CD4-positive, alpha-beta T cell (primary cell): Measurements from ENCODE around the gene C2orf76. TPM values are rescaled to one million over a fixed set of nuclear protein-coding genes. Genes with fewer than 3 reads are reported as not detected.

Source experiments
- ATAC-seq: fragments of 200-7000 bp; cut with Tn5 transposase; one replicate; pipeline ENCODE4 v1.10.0; 2022; ENCODE audit warnings: mild to moderate bottlenecking; ENCODE audit not compliant: poor library complexity
- CTCF ChIA-PET: fragments of 350-600 bp; sonication (Branson Sonifier 250); formaldehyde crosslinking; loops from one replicate; lab custom pipeline; 2021; ENCODE audit warnings: antibody characterized with exemption, inconsistent platforms; lab: Charles Lee
- POLR2A ChIA-PET: fragments of 350-600 bp; sonication (Branson Sonifier 250); formaldehyde crosslinking; loops from one replicate; lab custom pipeline; 2021; ENCODE audit warnings: antibody characterized with exemption, inconsistent platforms; lab: Charles Lee
- DNase-seq, 14 experiments: peaks; one replicate each; pipeline ENCODE4 v3.0.0-alpha.2; 2013 to 2020; ENCODE audit warnings: mixed read lengths in 2 of 14
- H3K27ac ChIP-seq, 2 donors: one replicate each; pipeline versions ENCODE4 v1.5.1 to v1.7.0; 2013; ENCODE audit warnings: low read length in 2 of 2, low read depth in 1 of 2, mild to moderate bottlenecking in 1 of 2
- H3K27me3 ChIP-seq, 2 experiments: 1 replicate in 1 of 2; 2 replicates in 1 of 2; pipeline versions ENCODE4 v1.6.1 to v1.7.0; 2013; ENCODE audit warnings: low read length in 2 of 2, control low read depth in 1 of 2, mild to moderate bottlenecking in 1 of 2, moderate library complexity in 1 of 2; ENCODE audit not compliant: insufficient read depth in 2 of 2, control insufficient read depth in 1 of 2
- H3K36me3 ChIP-seq: one replicate; pipeline ENCODE4 v1.6.1; 2013; ENCODE audit warnings: low read length, control low read depth; ENCODE audit not compliant: insufficient read depth
- H3K4me1 ChIP-seq: one replicate; pipeline ENCODE4 v1.6.1; 2013; ENCODE audit warnings: low read length, control low read depth; ENCODE audit not compliant: insufficient read depth
- H3K4me3 ChIP-seq: one replicate; pipeline ENCODE4 v1.5.1; 2013; ENCODE audit warnings: mild to moderate bottlenecking, low read length, moderate library complexity
- H3K9me3 ChIP-seq, 2 experiments: 1 replicate in 1 of 2; 2 replicates in 1 of 2; pipeline versions ENCODE4 v1.6.1 to v1.7.0; 2013; ENCODE audit warnings: low read length in 2 of 2, mild to moderate bottlenecking in 2 of 2, control low read depth in 1 of 2, moderate library complexity in 1 of 2; ENCODE audit not compliant: control insufficient read depth in 1 of 2, insufficient read depth in 1 of 2
- H3K27ac Mint-ChIP-seq: one replicate; pipeline ENCODE4 v1.8.0; 2020; ENCODE audit warnings: mixed read lengths
- H3K27me3 Mint-ChIP-seq: one replicate; pipeline ENCODE4 v1.8.0; 2021; ENCODE audit warnings: mixed read lengths
- H3K36me3 Mint-ChIP-seq: one replicate; pipeline ENCODE4 v1.8.0; 2021; ENCODE audit warnings: low read depth, mixed read lengths
- H3K4me1 Mint-ChIP-seq: one replicate; pipeline ENCODE4 v1.8.0; 2021; ENCODE audit warnings: low read depth, mixed read lengths
- H3K4me3 Mint-ChIP-seq: one replicate; pipeline ENCODE4 v1.8.0; 2020; ENCODE audit warnings: mild to moderate bottlenecking, mixed read lengths
- H3K9me3 Mint-ChIP-seq: one replicate; pipeline ENCODE4 v1.8.0; 2020; ENCODE audit warnings: mixed read lengths
- CTCF ChIP-seq: fragments of 200-600 bp; IDR thresholded peaks from one replicate; pipeline ENCODE4 v1.8.0; 2022; ENCODE audit warnings: antibody characterized with exemption, mild to moderate bottlenecking
- intact Hi-C, 2 experiments: fragments of 100-400 bp; cut with DNase I in 1 of 2; cut with micrococcal nuclease in 1 of 2; formaldehyde crosslinking; loops; one replicate each; pipeline versions ENCODE4 v1.15.1 to v1.9.0; 2023 to 2025; cut with DNase I, micrococcal nuclease
- total RNA-seq, 174 experiments: library from RNA in 2 of 174; stranded (reverse) in 2 of 174; gene quantifications; one replicate each; pipeline ENCODE4 v1.2.3 and lab custom pipeline; 2021 to 2026

The C2orf76 gene
- total RNA-seq, 2 experiments from 2014 or later = 2.8 to 4.5 TPM

- ChIA-PET CTCF (no interaction called here), POLR2A (no interaction called here)
- Histone ChIP-seq H3K9me3 (no peaks in the 10 kb centered on the region), H3K36me3 (no peaks in the 10 kb centered on the region), H3K4me3 (no peak overlapping the region), H3K4me1 (no peaks in the 10 kb centered on the region), H3K27me3 (peaks cover 0 to 2% of the 10 kb centered on the region in 2 experiments), H3K27ac (no peak overlapping the region)
- ATAC-seq (no peak), DNase-seq (no peak)
- Mint-ChIP-seq H3K36me3 (no peaks in the 10 kb centered on the region), H3K27ac (no peak overlapping the region), H3K4me3 (no peak overlapping the region), H3K9me3 (no peaks in the 10 kb centered on the region), H3K27me3 (peaks cover 12% of the 10 kb centered on the region), H3K4me1 (no peaks in the 10 kb centered on the region)
- intact Hi-C loops = no loop called here
- TF ChIP-seq CTCF = no peak
These were observed 103.6 kb downstream of the C2orf76 start for GRCh38 chr2:119263025-119263424.

- no peak overlapping the region for H3K27ac Mint-ChIP-seq
- Histone ChIP-seq H3K4me3 (no peak overlapping the region), H3K9me3 (no peaks in the 10 kb centered on the region), H3K27me3 (peaks cover 0 to 2% of the 10 kb centered on the region in 2 experiments), H3K27ac (no peak overlapping the region), H3K4me1 (no peaks in the 10 kb centered on the region), H3K36me3 (no peaks in the 10 kb centered on the region)
- DNase-seq (no peak), ATAC-seq (no peak)
- intact Hi-C loops = no loop called here
- no peaks in the 10 kb centered on the region for H3K9me3 Mint-ChIP-seq
- no peaks in the 10 kb centered on the region for H3K4me1 Mint-ChIP-seq
- H3K36me3 Mint-ChIP-seq = no peaks in the 10 kb centered on the region
- ChIA-PET CTCF (interaction anchor here (1.3 kb wide), 1 partner anchor 19 kb away, joined by 3 read pairs; no protein-coding TSS in a partner anchor), POLR2A (no interaction called here)
- no peak overlapping the region for H3K4me3 Mint-ChIP-seq
- peaks cover 12% of the 10 kb centered on the region for H3K27me3 Mint-ChIP-seq
- TF ChIP-seq CTCF = no peak
These were observed 105.0 kb downstream of the C2orf76 start for GRCh38 chr2:119261493-119262225.

DNA sequence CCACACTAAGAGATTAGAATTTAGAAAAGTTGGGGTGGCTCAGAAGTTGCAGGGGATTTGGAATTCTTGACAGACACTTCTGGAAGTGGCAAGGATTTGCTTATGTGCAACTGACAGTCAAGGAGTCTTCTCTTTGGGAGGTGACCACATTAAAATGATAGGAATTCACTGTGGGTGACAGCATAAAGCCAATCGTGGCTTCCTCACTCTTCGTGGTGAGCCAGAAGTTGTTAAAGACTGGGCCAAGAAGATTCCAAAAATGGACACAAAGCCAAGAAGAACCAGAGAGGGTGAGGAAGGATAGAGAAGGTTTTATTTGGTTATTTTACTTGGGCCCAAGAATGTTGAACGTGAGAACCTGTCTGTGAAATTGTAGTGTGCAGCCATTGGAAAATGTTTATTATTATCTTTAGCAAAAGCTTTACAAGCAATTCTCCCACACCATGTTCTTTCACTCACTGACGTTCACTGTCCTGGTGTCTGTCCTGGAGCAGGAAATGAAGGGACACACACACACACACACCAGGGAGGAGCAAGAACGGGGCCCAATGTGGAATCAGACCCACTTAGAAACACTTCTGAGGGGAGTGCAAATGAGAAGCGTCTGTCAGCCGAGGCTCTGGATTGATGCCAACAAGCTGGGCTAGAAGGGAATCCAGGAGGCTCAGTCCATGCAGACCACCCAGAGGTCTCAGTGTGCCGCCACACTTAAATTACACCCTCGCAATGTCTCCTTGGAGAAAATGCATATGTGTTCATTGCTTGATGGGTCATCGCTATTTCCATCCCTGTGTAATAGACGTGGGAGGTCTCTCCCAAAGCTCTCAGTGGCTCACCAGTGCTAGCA is 105.8 kb downstream of the C2orf76 start:
- Histone ChIP-seq H3K4me1 (no peaks in the 10 kb centered on the region), H3K9me3 (no peaks in the 10 kb centered on the region), H3K27me3 (peaks cover 0 to 1% of the 10 kb centered on the region in 2 experiments), H3K36me3 (no peaks in the 10 kb centered on the region), H3K27ac (no peak overlapping the region), H3K4me3 (no peak overlapping the region)
- no peak overlapping the region for H3K4me3 Mint-ChIP-seq
- intact Hi-C loops = no loop called here
- POLR2A ChIA-PET = no interaction called here
- CTCF ChIA-PET = interaction anchor here (1.3 kb wide), 1 partner anchor 20 kb away, joined by 3 read pairs; no protein-coding TSS in a partner anchor
- DNase-seq = no peak
- TF ChIP-seq CTCF = no peak
- no peaks in the 10 kb centered on the region for H3K9me3 Mint-ChIP-seq
- no peaks in the 10 kb centered on the region for H3K4me1 Mint-ChIP-seq
- peaks cover 9% of the 10 kb centered on the region for H3K27me3 Mint-ChIP-seq
- no peaks in the 10 kb centered on the region for H3K36me3 Mint-ChIP-seq
- no peak overlapping the region for H3K27ac Mint-ChIP-seq
- no peak for ATAC-seq
